ENCODE measurements around the gene PPARD. TPM values are rescaled to one million over a fixed set of nuclear protein-coding genes. Genes with fewer than 3 reads are reported as not detected.
"Not testable (repeated sequence)": the region's sequence is repeated elsewhere in the genome, so short reads cannot be mapped to it uniquely, and the experiment has no call there.

The PPARD gene
- total RNA-seq, 1 donor from 2014 or later, result 27.0 TPM

DNA sequence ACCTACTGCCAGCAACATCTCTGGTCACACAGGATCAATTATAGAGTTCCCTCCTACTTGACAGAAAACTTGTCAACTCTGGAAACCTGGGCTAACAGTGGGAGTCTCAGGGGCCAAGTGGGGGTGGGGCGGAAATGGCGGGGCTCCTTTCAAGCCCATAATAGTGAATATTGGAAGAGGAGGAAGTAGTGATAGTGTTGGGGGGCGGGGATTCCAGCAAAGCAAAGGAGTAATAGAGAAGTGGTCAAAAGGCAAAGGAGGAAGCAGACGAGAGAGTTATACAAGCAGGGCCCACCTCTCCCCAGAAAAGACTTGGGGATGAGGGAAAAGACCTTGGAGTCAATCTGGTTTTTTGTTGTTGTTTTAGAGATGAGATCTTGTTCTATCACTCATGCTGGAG is 42.7 kb upstream of the PPARD start:
- Mint-ChIP-seq H3K4me3 (ENCODE audit: unreplicated experiment) (no peak overlapping the region), H3K4me1 (ENCODE audit: low read depth) (peaks cover 16% of the 10 kb centered on the region), H3K27me3 (ENCODE audit: low read depth) (no peaks in the 10 kb centered on the region), H3K36me3 (ENCODE audit: low read depth) (no peaks in the 10 kb centered on the region), H3K27ac (ENCODE audit: unreplicated experiment) (no peak overlapping the region), H3K9me3 (ENCODE audit: low read depth) (no peaks in the 10 kb centered on the region)
- no peak for DNase-seq (ENCODE audit: low spot score)
- TF ChIP-seq, protein P1, sequence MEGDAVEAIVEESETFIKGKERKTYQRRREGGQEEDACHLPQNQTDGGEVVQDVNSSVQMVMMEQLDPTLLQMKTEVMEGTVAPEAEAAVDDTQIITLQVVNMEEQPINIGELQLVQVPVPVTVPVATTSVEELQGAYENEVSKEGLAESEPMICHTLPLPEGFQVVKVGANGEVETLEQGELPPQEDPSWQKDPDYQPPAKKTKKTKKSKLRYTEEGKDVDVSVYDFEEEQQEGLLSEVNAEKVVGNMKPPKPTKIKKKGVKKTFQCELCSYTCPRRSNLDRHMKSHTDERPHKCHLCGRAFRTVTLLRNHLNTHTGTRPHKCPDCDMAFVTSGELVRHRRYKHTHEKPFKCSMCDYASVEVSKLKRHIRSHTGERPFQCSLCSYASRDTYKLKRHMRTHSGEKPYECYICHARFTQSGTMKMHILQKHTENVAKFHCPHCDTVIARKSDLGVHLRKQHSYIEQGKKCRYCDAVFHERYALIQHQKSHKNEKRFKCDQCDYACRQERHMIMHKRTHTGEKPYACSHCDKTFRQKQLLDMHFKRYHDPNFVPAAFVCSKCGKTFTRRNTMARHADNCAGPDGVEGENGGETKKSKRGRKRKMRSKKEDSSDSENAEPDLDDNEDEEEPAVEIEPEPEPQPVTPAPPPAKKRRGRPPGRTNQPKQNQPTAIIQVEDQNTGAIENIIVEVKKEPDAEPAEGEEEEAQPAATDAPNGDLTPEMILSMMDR (IDR thresholded peaks at IDR 0.05), result no peak

DNA sequence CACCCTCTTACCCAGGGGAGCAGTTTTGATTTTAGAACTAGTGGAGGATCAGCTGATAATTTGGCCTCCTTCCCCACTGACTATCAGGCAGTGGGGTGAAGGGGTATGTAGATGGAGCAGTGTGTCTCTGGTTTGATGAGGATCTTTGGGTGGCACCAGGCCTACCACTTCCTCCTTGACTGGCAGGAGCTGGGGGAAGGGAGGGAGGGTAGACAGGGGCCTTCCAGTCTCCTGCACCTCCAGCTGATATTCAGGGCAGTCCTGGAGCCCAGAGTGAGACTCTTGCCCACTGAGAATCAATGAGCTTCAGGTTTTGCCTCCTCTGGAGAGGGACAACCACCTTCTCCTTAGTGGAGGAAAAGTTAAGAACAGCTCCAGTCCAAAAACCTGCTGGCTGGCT is 41.5 kb upstream of the PPARD start:
- no peak overlapping the region for H3K27ac Mint-ChIP-seq (ENCODE audit: unreplicated experiment)
- H3K4me3 Mint-ChIP-seq (ENCODE audit: unreplicated experiment), result no peak overlapping the region
- no peaks in the 10 kb centered on the region for H3K9me3 Mint-ChIP-seq (ENCODE audit: low read depth)
- DNase-seq (ENCODE audit: low spot score), result no peak
- TF ChIP-seq, protein P1 (IDR thresholded peaks at IDR 0.05), result no peak
- H3K4me1 Mint-ChIP-seq (ENCODE audit: low read depth), result peaks cover 16% of the 10 kb centered on the region
- H3K36me3 Mint-ChIP-seq (ENCODE audit: low read depth), result no peaks in the 10 kb centered on the region
- H3K27me3 Mint-ChIP-seq (ENCODE audit: low read depth), result no peaks in the 10 kb centered on the region

DNA sequence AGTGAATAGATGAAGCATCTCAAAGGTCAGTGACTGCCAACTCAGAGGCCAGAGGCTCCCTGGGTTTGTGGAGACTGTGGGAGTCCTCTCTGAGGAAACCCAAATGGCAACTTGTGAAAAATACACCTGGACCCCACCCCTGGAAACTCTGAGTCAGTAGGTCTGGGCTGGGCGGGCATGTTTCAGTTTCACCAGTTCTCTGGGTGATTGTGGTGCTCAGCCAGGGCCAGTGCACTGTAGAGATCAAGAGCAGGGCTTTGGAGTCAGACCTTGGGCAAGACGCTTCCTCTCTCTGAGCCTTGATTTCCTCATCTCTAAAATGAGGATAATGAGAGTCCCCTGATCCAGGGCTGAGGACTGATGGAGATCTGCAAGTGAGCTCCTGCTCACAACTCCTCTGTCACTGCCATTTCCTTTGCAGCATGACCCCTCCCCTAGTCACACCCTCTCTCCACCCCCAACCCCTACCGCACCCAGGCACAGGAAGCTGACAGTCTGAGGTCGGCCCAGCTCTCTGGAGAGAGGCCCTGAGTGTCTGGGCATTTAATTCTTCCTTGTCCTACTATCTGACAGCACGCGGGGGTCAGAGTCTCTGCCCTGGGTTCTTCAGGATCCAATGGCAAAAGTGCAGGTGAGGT is 39.6 kb upstream of the PPARD start:
- Mint-ChIP-seq H3K4me1 (ENCODE audit: low read depth) (peaks cover 13% of the 10 kb centered on the region), H3K27ac (ENCODE audit: unreplicated experiment) (no peak overlapping the region), H3K36me3 (ENCODE audit: low read depth) (no peaks in the 10 kb centered on the region), H3K27me3 (ENCODE audit: low read depth) (no peaks in the 10 kb centered on the region), H3K4me3 (ENCODE audit: unreplicated experiment) (no peak overlapping the region), H3K9me3 (ENCODE audit: low read depth) (no peaks in the 10 kb centered on the region)
- TF ChIP-seq, protein P1 (IDR thresholded peaks at IDR 0.05), result no peak
- DNase-seq (ENCODE audit: low spot score), result no peak

DNA sequence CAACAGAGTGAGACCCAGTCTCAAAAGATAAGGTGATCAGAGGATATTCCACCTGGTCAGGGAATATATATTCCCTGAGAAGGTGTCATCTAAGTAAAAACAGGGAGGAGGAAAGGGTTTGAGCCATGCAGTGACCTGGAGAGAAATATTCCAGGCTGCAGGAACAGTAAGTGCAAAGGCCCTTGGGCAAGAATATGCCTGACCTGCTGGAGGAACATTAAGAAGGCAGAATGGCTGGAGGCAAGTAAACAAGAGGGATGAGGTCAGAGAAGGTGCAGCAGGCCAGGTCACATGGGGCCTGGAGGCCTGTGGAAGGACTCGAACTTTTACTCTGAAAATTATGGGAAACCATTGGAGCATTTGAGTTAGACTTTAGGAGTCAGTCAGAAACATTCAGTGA is 38.1 kb upstream of the PPARD start:
- TF ChIP-seq, protein P1 (IDR thresholded peaks at IDR 0.05), result no peak
- H3K27me3 Mint-ChIP-seq (ENCODE audit: low read depth), result no peaks in the 10 kb centered on the region
- no peaks in the 10 kb centered on the region for H3K9me3 Mint-ChIP-seq (ENCODE audit: low read depth)
- peaks cover 13% of the 10 kb centered on the region for H3K4me1 Mint-ChIP-seq (ENCODE audit: low read depth)
- no peak for DNase-seq (ENCODE audit: low spot score)
- H3K4me3 Mint-ChIP-seq (ENCODE audit: unreplicated experiment), result no peak overlapping the region
- H3K36me3 Mint-ChIP-seq (ENCODE audit: low read depth), result no peaks in the 10 kb centered on the region
- no peak overlapping the region for H3K27ac Mint-ChIP-seq (ENCODE audit: unreplicated experiment)

DNA sequence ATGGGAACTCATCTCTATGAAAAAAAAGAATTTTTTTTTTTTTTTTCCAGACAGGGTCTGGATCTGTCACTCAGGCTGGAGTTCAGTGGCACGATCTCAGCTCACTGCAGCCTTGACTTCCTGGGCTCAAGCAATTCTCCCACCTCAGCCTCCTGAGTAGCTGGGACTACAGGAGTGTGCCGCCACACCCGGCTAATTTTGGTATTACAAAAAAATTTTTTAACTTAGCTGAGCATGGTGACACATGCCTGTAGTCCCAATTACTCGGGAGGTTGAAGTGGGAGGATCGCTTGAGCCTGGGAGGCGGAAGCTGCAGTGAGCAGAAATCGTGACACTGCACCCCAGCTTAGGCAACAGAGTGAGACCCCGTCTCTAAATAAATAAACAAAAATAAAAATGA is 37.2 kb upstream of the PPARD start:
- H3K27ac Mint-ChIP-seq (ENCODE audit: unreplicated experiment), result no peak overlapping the region
- DNase-seq (ENCODE audit: low spot score), result no peak
- peaks cover 13% of the 10 kb centered on the region for H3K4me1 Mint-ChIP-seq (ENCODE audit: low read depth)
- H3K9me3 Mint-ChIP-seq (ENCODE audit: low read depth), result no peaks in the 10 kb centered on the region
- H3K36me3 Mint-ChIP-seq (ENCODE audit: low read depth), result no peaks in the 10 kb centered on the region
- TF ChIP-seq, protein P1 (IDR thresholded peaks at IDR 0.05), result no peak
- H3K4me3 Mint-ChIP-seq (ENCODE audit: unreplicated experiment), result no peak overlapping the region
- H3K27me3 Mint-ChIP-seq (ENCODE audit: low read depth), result no peaks in the 10 kb centered on the region

DNA sequence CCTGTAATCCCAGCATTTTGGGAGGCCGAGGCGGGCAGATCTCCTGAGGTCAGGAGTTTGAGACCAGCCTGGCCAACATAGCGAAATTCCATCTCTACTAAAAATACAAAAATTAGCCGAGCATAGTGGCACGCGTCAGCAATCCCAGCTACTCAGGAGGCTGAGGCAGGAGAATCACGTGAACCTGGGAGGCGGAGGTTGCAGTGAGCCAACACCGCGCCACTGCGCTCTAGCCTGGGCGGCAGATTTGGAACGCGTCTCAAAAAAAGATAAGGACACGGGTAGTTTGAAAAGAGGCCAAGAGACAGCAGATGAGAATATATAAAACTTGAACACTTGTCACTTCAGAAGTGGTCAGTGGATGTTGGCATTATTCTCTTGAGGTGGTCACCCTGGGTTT is 35.2 kb upstream of the PPARD start:
- not testable (repeated sequence) for H3K4me3 Mint-ChIP-seq (ENCODE audit: unreplicated experiment); H3K9me3 Mint-ChIP-seq (ENCODE audit: low read depth); H3K27me3 Mint-ChIP-seq (ENCODE audit: low read depth); H3K36me3 Mint-ChIP-seq (ENCODE audit: low read depth); H3K27ac Mint-ChIP-seq (ENCODE audit: unreplicated experiment); DNase-seq (ENCODE audit: low spot score)
- peaks cover 13% of the 10 kb centered on the region for H3K4me1 Mint-ChIP-seq (ENCODE audit: low read depth)

DNA sequence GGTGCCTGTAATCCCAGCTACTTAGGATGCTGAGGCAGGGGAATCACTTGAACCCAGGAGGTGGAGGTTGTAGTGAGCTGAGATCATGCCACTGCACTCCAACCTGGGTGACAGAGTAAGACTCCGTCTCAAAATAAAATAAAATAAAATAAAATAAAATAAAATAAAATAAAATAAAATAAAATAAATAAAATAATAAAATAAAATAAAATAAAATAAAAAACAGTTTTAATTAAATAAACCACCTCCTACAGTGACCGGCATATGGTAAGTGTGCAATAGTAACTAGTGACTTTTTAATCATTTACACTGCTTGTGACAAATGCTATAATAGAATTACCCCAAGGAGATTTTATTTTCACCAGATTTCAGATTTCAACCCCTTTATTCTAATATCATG is 33.8 kb upstream of the PPARD start:
- not testable (repeated sequence) for H3K27me3 Mint-ChIP-seq (ENCODE audit: low read depth); H3K4me3 Mint-ChIP-seq (ENCODE audit: unreplicated experiment); H3K4me1 Mint-ChIP-seq (ENCODE audit: low read depth); H3K36me3 Mint-ChIP-seq (ENCODE audit: low read depth); DNase-seq (ENCODE audit: low spot score); H3K27ac Mint-ChIP-seq (ENCODE audit: unreplicated experiment); H3K9me3 Mint-ChIP-seq (ENCODE audit: low read depth)

Measured in chondrocyte (in vitro differentiated cells).